ENCODE data around the gene RERE.
"Not testable (repeated sequence)": the region's sequence is repeated elsewhere in the genome, so short reads cannot be mapped to it uniquely, and the experiment has no call there.

Gene RERE

GRCh38 chr1:8786204-8786603 lies 31.2 kb downstream of the RERE start:
- not testable (repeated sequence) for H3K79me2 ChIP-seq (ENCODE audit: control insufficient read depth, insufficient read depth, low read length, poor library complexity); H2BK120ac ChIP-seq (ENCODE audit: insufficient read depth, low read length, poor library complexity); H4K8ac ChIP-seq (ENCODE audit: low read depth, low read length); H3K27me3 ChIP-seq (ENCODE audit: insufficient read depth, low read length); H3K27ac ChIP-seq (ENCODE audit: low read depth, low read length); H3K23ac ChIP-seq (ENCODE audit: low read length); H3K9ac ChIP-seq (ENCODE audit: low read length); H3K4me3 ChIP-seq (ENCODE audit: low read depth, low read length); H3K36me3 ChIP-seq (ENCODE audit: control insufficient read depth in 1 of 2, insufficient read depth in 2 of 2, low read length in 2 of 2); H4K12ac ChIP-seq (ENCODE audit: low read depth, low read length); H3K79me1 ChIP-seq (ENCODE audit: low read length); H2AFZ ChIP-seq (ENCODE audit: insufficient read depth, low read length, poor library complexity); H3K18ac ChIP-seq (ENCODE audit: low read length); H2BK12ac ChIP-seq (ENCODE audit: low read length); H3K14ac ChIP-seq (ENCODE audit: low read length); H4K91ac ChIP-seq (ENCODE audit: low read depth, low read length); H3K4me2 ChIP-seq (ENCODE audit: low read length); DNase-seq; H3K9me3 ChIP-seq (ENCODE audit: insufficient read depth, low read depth, low read length); H3K4ac ChIP-seq (ENCODE audit: low read depth, low read length); H2AK5ac ChIP-seq (ENCODE audit: low read length); H2BK5ac ChIP-seq (ENCODE audit: low read depth, low read length, poor library complexity)
- peaks cover 6 to 10% of the 10 kb centered on the region in 2 experiments for H3K4me1 ChIP-seq (ENCODE audit: control insufficient read depth in 1 of 2, insufficient read depth in 2 of 2, low read length in 2 of 2)
- WGBS (ENCODE audit: extremely low coverage, insufficient coverage, insufficient read length), result no CpG with 5 or more reads among the region's 4 CpGs

GRCh38 chr1:8782955-8783354 lies 34.5 kb downstream of the RERE start:
- no peak overlapping the region for H3K9ac ChIP-seq (ENCODE audit: low read length)
- no peak overlapping the region for H3K4me3 ChIP-seq (ENCODE audit: low read depth, low read length)
- no peaks in the 10 kb centered on the region for H3K4me1 ChIP-seq (ENCODE audit: control insufficient read depth in 1 of 2, insufficient read depth in 2 of 2, low read length in 2 of 2)
- no peak overlapping the region for H4K91ac ChIP-seq (ENCODE audit: low read depth, low read length)
- no peak overlapping the region for H4K8ac ChIP-seq (ENCODE audit: low read depth, low read length)
- peaks cover 4% of the 10 kb centered on the region for H3K79me2 ChIP-seq (ENCODE audit: control insufficient read depth, insufficient read depth, low read length, poor library complexity)
- H3K4me2 ChIP-seq (ENCODE audit: low read length), result no peak overlapping the region
- no peaks in the 10 kb centered on the region for H3K27me3 ChIP-seq (ENCODE audit: insufficient read depth, low read length)
- H2AFZ ChIP-seq (ENCODE audit: insufficient read depth, low read length, poor library complexity), result no peak overlapping the region
- H3K79me1 ChIP-seq (ENCODE audit: low read length), result no peaks in the 10 kb centered on the region
- no peak overlapping the region for H3K14ac ChIP-seq (ENCODE audit: low read length)
- H3K27ac ChIP-seq (ENCODE audit: low read depth, low read length), result no peak overlapping the region
- no peak overlapping the region for H2BK12ac ChIP-seq (ENCODE audit: low read length)
- no peaks in the 10 kb centered on the region for H3K36me3 ChIP-seq (ENCODE audit: control insufficient read depth in 1 of 2, insufficient read depth in 2 of 2, low read length in 2 of 2)
- no peak for DNase-seq
- no peak overlapping the region for H4K12ac ChIP-seq (ENCODE audit: low read depth, low read length)
- H3K9me3 ChIP-seq (ENCODE audit: insufficient read depth, low read depth, low read length), result no peaks in the 10 kb centered on the region
- no peak overlapping the region for H2BK120ac ChIP-seq (ENCODE audit: insufficient read depth, low read length, poor library complexity)
- WGBS (ENCODE audit: extremely low coverage, insufficient coverage, insufficient read length), result no CpG with 5 or more reads among the region's 2 CpGs
- H3K23ac ChIP-seq (ENCODE audit: low read length), result no peak overlapping the region
- no peak overlapping the region for H2AK5ac ChIP-seq (ENCODE audit: low read length)
- no peak overlapping the region for H2BK5ac ChIP-seq (ENCODE audit: low read depth, low read length, poor library complexity)
- H3K4ac ChIP-seq (ENCODE audit: low read depth, low read length), result no peak overlapping the region
- H3K18ac ChIP-seq (ENCODE audit: low read length), result no peak overlapping the region

DNA sequence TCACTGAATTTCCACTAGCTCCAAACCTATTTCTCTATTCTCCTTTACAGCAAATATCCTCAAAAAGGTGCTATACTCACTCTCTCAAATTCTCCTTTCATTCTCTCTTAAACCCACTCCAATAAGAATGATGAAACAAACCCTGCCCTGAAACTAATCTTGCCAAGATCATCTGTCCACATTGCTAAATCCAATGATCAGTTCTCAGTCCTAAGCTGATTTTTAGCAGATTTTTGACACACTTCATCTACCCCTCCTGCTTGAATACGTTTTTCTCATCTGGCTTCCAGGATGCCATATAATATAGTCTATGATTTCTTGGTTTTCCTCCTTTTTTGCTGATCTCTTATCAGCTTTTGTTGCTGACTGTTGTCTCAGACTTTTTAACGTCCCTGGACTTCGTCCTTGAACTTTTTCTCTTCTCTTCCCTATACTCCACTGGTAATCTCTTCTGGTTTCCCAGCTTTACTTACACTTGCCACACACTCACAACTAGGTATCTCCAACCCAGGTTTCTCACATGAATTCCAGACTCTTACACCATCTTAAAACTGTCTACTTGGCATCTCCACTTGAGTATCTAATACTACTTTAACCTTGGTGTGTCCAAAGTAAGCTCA lies 35.3 kb downstream of the RERE start:
- H2BK12ac ChIP-seq (ENCODE audit: low read length), result no peak overlapping the region

DNA sequence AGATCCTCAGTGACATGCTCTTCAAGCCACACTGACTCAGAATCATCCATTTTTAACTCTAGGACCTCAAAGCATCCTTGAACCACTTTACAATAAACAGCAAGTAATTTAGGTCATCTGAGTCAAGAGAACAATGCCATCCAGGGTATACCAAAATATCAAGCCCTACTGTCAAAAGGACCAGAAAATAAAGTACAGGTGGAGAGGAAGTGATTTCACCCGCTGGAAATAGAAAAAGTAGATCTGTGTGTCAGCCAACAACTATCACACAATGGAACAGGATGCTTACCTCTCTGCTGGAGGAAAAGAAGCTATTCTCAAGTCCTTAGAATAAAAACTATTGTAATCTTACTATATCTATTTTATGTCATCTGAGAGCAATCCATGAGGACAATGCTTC lies 37.0 kb downstream of the RERE start:
- Histone ChIP-seq H3K4ac (ENCODE audit: low read depth, low read length) (no peak overlapping the region), H2BK120ac (ENCODE audit: insufficient read depth, low read length, poor library complexity) (no peak overlapping the region), H3K18ac (ENCODE audit: low read length) (no peak overlapping the region), H3K4me2 (ENCODE audit: low read length) (no peak overlapping the region), H3K23ac (ENCODE audit: low read length) (no peak overlapping the region), H4K91ac (ENCODE audit: low read depth, low read length) (no peak overlapping the region), H2AK5ac (ENCODE audit: low read length) (no peak overlapping the region), H3K14ac (ENCODE audit: low read length) (no peak overlapping the region), H2BK12ac (ENCODE audit: low read length) (no peak overlapping the region), H3K27me3 (ENCODE audit: insufficient read depth, low read length) (no peaks in the 10 kb centered on the region), H3K79me1 (ENCODE audit: low read length) (no peaks in the 10 kb centered on the region), H3K36me3 (ENCODE audit: control insufficient read depth in 1 of 2, insufficient read depth in 2 of 2, low read length in 2 of 2) (no peaks in the 10 kb centered on the region), H2BK5ac (ENCODE audit: low read depth, low read length, poor library complexity) (no peak overlapping the region), H4K12ac (ENCODE audit: low read depth, low read length) (no peak overlapping the region), H3K79me2 (ENCODE audit: control insufficient read depth, insufficient read depth, low read length, poor library complexity) (peaks cover 2% of the 10 kb centered on the region), H4K8ac (ENCODE audit: low read depth, low read length) (no peak overlapping the region), H3K4me1 (ENCODE audit: control insufficient read depth in 1 of 2, insufficient read depth in 2 of 2, low read length in 2 of 2) (no peaks in the 10 kb centered on the region), H3K9me3 (ENCODE audit: insufficient read depth, low read depth, low read length) (no peaks in the 10 kb centered on the region), H3K9ac (ENCODE audit: low read length) (no peak overlapping the region), H3K27ac (ENCODE audit: low read depth, low read length) (no peak overlapping the region), H3K4me3 (ENCODE audit: low read depth, low read length) (no peak overlapping the region), H2AFZ (ENCODE audit: insufficient read depth, low read length, poor library complexity) (no peak overlapping the region)
- WGBS (ENCODE audit: extremely low coverage, insufficient coverage, insufficient read length), result no CpG with 5 or more reads among the region's 1 CpG
- no peak for DNase-seq

More for the DNA sequence above, 35.3 kb downstream of the RERE start:
- no peak overlapping the region for H3K9ac ChIP-seq (ENCODE audit: low read length)
- H3K27ac ChIP-seq (ENCODE audit: low read depth, low read length), result no peak overlapping the region
- no peak overlapping the region for H2BK5ac ChIP-seq (ENCODE audit: low read depth, low read length, poor library complexity)
- H2AK5ac ChIP-seq (ENCODE audit: low read length), result no peak overlapping the region
- H2BK120ac ChIP-seq (ENCODE audit: insufficient read depth, low read length, poor library complexity), result no peak overlapping the region
- H4K12ac ChIP-seq (ENCODE audit: low read depth, low read length), result no peak overlapping the region
- H3K9me3 ChIP-seq (ENCODE audit: insufficient read depth, low read depth, low read length), result no peaks in the 10 kb centered on the region
- H3K4me3 ChIP-seq (ENCODE audit: low read depth, low read length), result no peak overlapping the region
- H3K4me1 ChIP-seq (ENCODE audit: control insufficient read depth in 1 of 2, insufficient read depth in 2 of 2, low read length in 2 of 2), result no peaks in the 10 kb centered on the region
- H2AFZ ChIP-seq (ENCODE audit: insufficient read depth, low read length, poor library complexity), result no peak overlapping the region
- H4K91ac ChIP-seq (ENCODE audit: low read depth, low read length), result no peak overlapping the region
- no peak overlapping the region for H3K4ac ChIP-seq (ENCODE audit: low read depth, low read length)
- no peak for DNase-seq
- no peaks in the 10 kb centered on the region for H3K27me3 ChIP-seq (ENCODE audit: insufficient read depth, low read length)
- H3K4me2 ChIP-seq (ENCODE audit: low read length), result no peak overlapping the region
- no peak overlapping the region for H4K8ac ChIP-seq (ENCODE audit: low read depth, low read length)
- WGBS (ENCODE audit: extremely low coverage, insufficient coverage, insufficient read length), result no CpG with 5 or more reads among the region's 3 CpGs
- no peaks in the 10 kb centered on the region for H3K36me3 ChIP-seq (ENCODE audit: control insufficient read depth in 1 of 2, insufficient read depth in 2 of 2, low read length in 2 of 2)
- H3K23ac ChIP-seq (ENCODE audit: low read length), result no peak overlapping the region
- H3K18ac ChIP-seq (ENCODE audit: low read length), result no peak overlapping the region
- no peaks in the 10 kb centered on the region for H3K79me1 ChIP-seq (ENCODE audit: low read length)
- H3K14ac ChIP-seq (ENCODE audit: low read length), result no peak overlapping the region
- peaks cover 4% of the 10 kb centered on the region for H3K79me2 ChIP-seq (ENCODE audit: control insufficient read depth, insufficient read depth, low read length, poor library complexity)
